HEK293 (cell line): ENCODE data around the gene HDGF.

Source experiments
- CTCF ChIA-PET: fragments of 350-600 bp; formaldehyde crosslinking; extraction: SDS; loops from one replicate; lab custom pipeline; 2021; ENCODE audit warnings: antibody characterized with exemption; lab: Yijun Ruan, JAX
- POLR2A ChIA-PET: fragments of 300-600 bp; formaldehyde crosslinking; extraction: SDS; loops from one replicate; lab custom pipeline; 2020; ENCODE audit warnings: antibody characterized with exemption, inconsistent platforms; lab: Yijun Ruan, JAX
- H3K27ac ChIP-seq: fragments of 200-500 bp; sonication (Bioruptor generic); 2 replicates; pipeline ENCODE4 v1.5.1; 2014; ENCODE audit warnings: low read depth, low read length, control low read depth, inconsistent platforms; ENCODE audit errors: extremely low read depth
- H3K36me3 ChIP-seq, 2 experiments: fragments of 200-500 bp in 1 of 2; sonication (Bioruptor generic) in 1 of 2; 1 replicate in 1 of 2; 2 replicates in 1 of 2; pipeline ENCODE4 v1.5.1; 2014 to 2017; ENCODE audit warnings: inconsistent platforms in 2 of 2, low read length in 2 of 2; ENCODE audit not compliant: control insufficient read depth in 2 of 2, insufficient read depth in 1 of 2
- H3K4me1 ChIP-seq: fragments of 200-500 bp; sonication (Bioruptor generic); 2 replicates; pipeline ENCODE4 v1.5.1; 2014; ENCODE audit warnings: mild to moderate bottlenecking, low read length, inconsistent platforms; ENCODE audit not compliant: control insufficient read depth, insufficient read depth
- H3K4me3 ChIP-seq: 2 replicates; pipeline ENCODE4 v1.5.1; 2011; ENCODE audit warnings: low read depth, mild to moderate bottlenecking, control low read depth, low read length, moderate library complexity
- H3K9me3 ChIP-seq: fragments of 200-500 bp; sonication (Bioruptor generic); 2 replicates; pipeline ENCODE4 v1.5.1; 2014; ENCODE audit warnings: low read depth, low read length, inconsistent platforms; ENCODE audit not compliant: control insufficient read depth, insufficient read depth
- EGR2 ChIP-seq: fragments of 450-650 bp; formaldehyde crosslinking; IDR thresholded peaks from 2 replicates; pipeline ENCODE4 v1.5.1; 2016; ENCODE audit warnings: low read depth, missing biosample characterization, missing genetic modification characterization
- SCRT1 ChIP-seq: fragments of 450-650 bp; formaldehyde crosslinking; IDR thresholded peaks from 2 replicates; pipeline ENCODE4 v1.5.1; 2016; ENCODE audit warnings: missing biosample characterization, missing genetic modification characterization, borderline replicate concordance
- SCRT2 ChIP-seq: fragments of 450-650 bp; formaldehyde crosslinking; IDR thresholded peaks from 2 replicates; pipeline ENCODE4 v1.5.1; 2016; ENCODE audit warnings: missing biosample characterization, missing genetic modification characterization
- ZFP69B ChIP-seq: fragments of 450-650 bp; formaldehyde crosslinking; IDR thresholded peaks from 2 replicates; pipeline ENCODE4 v1.5.1; 2016; ENCODE audit warnings: missing biosample characterization, missing genetic modification characterization
- ZIC2 ChIP-seq: fragments of 450-650 bp; formaldehyde crosslinking; IDR thresholded peaks from 2 replicates; pipeline ENCODE4 v1.5.1; 2016; ENCODE audit warnings: missing biosample characterization, missing genetic modification characterization
- ZNF121 ChIP-seq: fragments of 450-650 bp; formaldehyde crosslinking; IDR thresholded peaks from 2 replicates; pipeline ENCODE4 v1.5.1; 2016; ENCODE audit warnings: missing biosample characterization, missing genetic modification characterization
- ZNF169 ChIP-seq: fragments of 450-650 bp; formaldehyde crosslinking; IDR thresholded peaks from 2 replicates; pipeline ENCODE4 v1.5.1; 2016; ENCODE audit warnings: missing biosample characterization, missing genetic modification characterization
- ZNF19 ChIP-seq: fragments of 450-650 bp; formaldehyde crosslinking; IDR thresholded peaks from 2 replicates; pipeline ENCODE4; 2016; ENCODE audit warnings: missing biosample characterization, missing genetic modification characterization, low read depth
- ZNF23 ChIP-seq: fragments of 450-650 bp; formaldehyde crosslinking; IDR thresholded peaks from 2 replicates; pipeline ENCODE4 v1.5.1; 2016; ENCODE audit warnings: missing biosample characterization, missing genetic modification characterization, borderline replicate concordance
- ZNF239 ChIP-seq: fragments of 450-650 bp; formaldehyde crosslinking; IDR thresholded peaks from 2 replicates; pipeline ENCODE4 v1.5.1; 2016; ENCODE audit warnings: missing biosample characterization, missing genetic modification characterization
- ZNF274 ChIP-seq, 2 experiments: fragments of 200-500 bp in 1 of 2; fragments of 450-650 bp in 1 of 2; sonication (Bioruptor generic) in 1 of 2; formaldehyde crosslinking in 1 of 2; IDR thresholded peaks; 2 replicates each; pipeline versions ENCODE4 v1.5.1 to v1.6.1; 2014 to 2016; ENCODE audit warnings: borderline replicate concordance in 1 of 2, inconsistent platforms in 1 of 2, low read length in 1 of 2, missing biosample characterization in 1 of 2, missing genetic modification characterization in 1 of 2
- ZNF335 ChIP-seq: fragments of 450-650 bp; formaldehyde crosslinking; conservative IDR thresholded peaks from 2 replicates; pipeline ENCODE4 v1.5.1; 2016; ENCODE audit warnings: missing biosample characterization, missing genetic modification characterization
- ZNF548 ChIP-seq: fragments of 450-650 bp; formaldehyde crosslinking; IDR thresholded peaks from 2 replicates; pipeline ENCODE4 v1.5.1; 2016; ENCODE audit warnings: missing biosample characterization, missing genetic modification characterization
- ZNF555 ChIP-seq: fragments of 450-650 bp; formaldehyde crosslinking; conservative IDR thresholded peaks from 2 replicates; pipeline ENCODE4 v1.5.1; 2017; ENCODE audit warnings: missing biosample characterization, mild to moderate bottlenecking, missing genetic modification characterization, inconsistent platforms
- ZNF664 ChIP-seq: fragments of 450-650 bp; formaldehyde crosslinking; IDR thresholded peaks from 2 replicates; pipeline ENCODE4 v1.5.1; 2016; ENCODE audit warnings: missing biosample characterization, missing genetic modification characterization
- ZNF701 ChIP-seq: fragments of 450-650 bp; formaldehyde crosslinking; IDR thresholded peaks from 2 replicates; pipeline ENCODE4 v1.5.1; 2016; ENCODE audit warnings: missing biosample characterization, missing genetic modification characterization
- ZNF747 ChIP-seq: fragments of 450-650 bp; formaldehyde crosslinking; IDR thresholded peaks from 2 replicates; pipeline ENCODE4 v1.5.1; 2016; ENCODE audit warnings: missing biosample characterization, missing genetic modification characterization
- ZSCAN5A ChIP-seq: fragments of 450-650 bp; formaldehyde crosslinking; IDR thresholded peaks from 2 replicates; pipeline ENCODE4 v1.5.1; 2016; ENCODE audit warnings: missing biosample characterization, missing genetic modification characterization
- TF ChIP-seq, protein P1 (sequence below): fragments of 450-650 bp; formaldehyde crosslinking; IDR thresholded peaks from 2 replicates; pipeline ENCODE4 v1.5.1; 2016; ENCODE audit warnings: missing biosample characterization, missing genetic modification characterization
- TF ChIP-seq, protein P2 (sequence below): fragments of 450-650 bp; formaldehyde crosslinking; IDR thresholded peaks from 2 replicates; pipeline ENCODE4 v1.5.1; 2016; ENCODE audit warnings: missing biosample characterization, missing genetic modification characterization
- TF ChIP-seq, protein P3 (sequence below): fragments of 450-650 bp; formaldehyde crosslinking; IDR thresholded peaks from 2 replicates; pipeline ENCODE4 v1.5.1; 2016; ENCODE audit warnings: missing biosample characterization, missing genetic modification characterization

Gene HDGF

DNA sequence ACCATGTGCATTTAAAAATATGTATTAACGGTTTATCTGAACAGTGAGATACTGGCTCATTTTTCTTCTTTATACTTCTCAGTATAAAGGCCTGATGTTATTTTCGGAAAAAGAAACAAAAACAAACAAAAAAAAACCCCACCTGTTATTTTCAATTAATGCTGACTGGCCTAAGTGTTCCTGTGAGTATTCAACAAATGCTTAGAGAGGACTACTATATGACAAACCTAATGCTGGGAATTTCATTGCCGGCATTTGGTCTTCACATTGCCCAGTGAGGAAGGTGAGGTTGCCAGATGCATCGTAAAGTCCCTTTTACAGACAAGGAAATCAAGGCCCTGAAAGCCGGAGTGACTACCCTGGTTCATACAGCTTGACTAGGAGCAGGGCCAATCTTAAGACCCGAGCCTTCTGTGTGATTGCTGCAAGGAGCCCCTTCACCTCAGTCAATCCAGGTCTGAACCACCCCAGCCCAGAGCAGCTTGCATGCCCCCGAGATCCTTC, 11.2 kb downstream of the HDGF start (continued):
- TF ChIP-seq, protein P1, sequence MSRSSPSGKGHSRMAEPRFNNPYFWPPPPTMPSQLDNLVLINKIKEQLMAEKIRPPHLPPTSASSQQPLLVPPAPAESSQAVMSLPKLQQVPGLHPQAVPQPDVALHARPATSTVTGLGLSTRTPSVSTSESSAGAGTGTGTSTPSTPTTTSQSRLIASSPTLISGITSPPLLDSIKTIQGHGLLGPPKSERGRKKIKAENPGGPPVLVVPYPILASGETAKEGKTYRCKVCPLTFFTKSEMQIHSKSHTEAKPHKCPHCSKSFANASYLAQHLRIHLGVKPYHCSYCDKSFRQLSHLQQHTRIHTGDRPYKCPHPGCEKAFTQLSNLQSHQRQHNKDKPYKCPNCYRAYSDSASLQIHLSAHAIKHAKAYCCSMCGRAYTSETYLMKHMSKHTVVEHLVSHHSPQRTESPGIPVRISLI (tag by site-specific recombination), result no peak
- no peak for TF ChIP-seq ZFP69B (tag by site-specific recombination)
- no peak for TF ChIP-seq ZNF23 (tag by site-specific recombination)

DNA sequence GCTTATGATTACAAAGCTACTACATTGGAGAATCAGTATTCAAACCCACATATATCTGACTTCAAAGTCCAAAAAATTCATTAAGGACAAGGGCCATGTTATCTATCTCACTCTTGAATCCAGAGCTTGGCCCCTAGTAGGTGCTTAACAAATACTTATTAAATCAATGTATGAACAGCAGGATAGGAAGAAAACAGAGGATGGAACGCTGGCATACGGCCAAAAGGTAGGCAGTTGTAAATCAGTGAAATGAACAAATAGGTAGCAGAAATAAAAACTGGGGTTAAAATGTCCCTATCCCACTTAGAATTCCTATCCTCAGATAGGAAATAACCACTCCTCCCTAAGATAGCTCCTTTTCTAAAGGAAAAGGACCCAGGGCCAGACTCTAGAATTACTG, 12.6 kb downstream of the HDGF start:
- H3K36me3 ChIP-seq, result peaks cover 4 to 66% of the 10 kb centered on the region in 2 experiments; a peak in 2 of 3 replicates
- ChIA-PET CTCF (interaction anchor here (1.0 to 3.5 kb wide), 3 partner anchors 11 to 150 kb away, joined by 3 to 28 read pairs (median 5); partner anchors contain the start of genes ISG20L2 and METTL25B), POLR2A (interaction anchor here (0.9 to 3.1 kb wide), 3 partner anchors 10 to 28 kb away, joined by 3 to 63 read pairs (median 4); partner anchors contain the start of genes HDGF, ISG20L2, METTL25B and PRCC)
- peak; percentile 14; the same call in 1 of the 2 replicates for TF ChIP-seq ZNF664 (tag by site-specific recombination)
- no peak for TF ChIP-seq ZNF19 (tag by site-specific recombination)
- no peak for TF ChIP-seq ZNF701
- no peaks in the 10 kb centered on the region for H3K4me1 ChIP-seq
- no peak overlapping the region for H3K27ac ChIP-seq
- no peaks in the 10 kb centered on the region for H3K9me3 ChIP-seq
- H3K4me3 ChIP-seq, result no peak overlapping the region

GRCh38 chr1:156738407-156738806, 13.1 kb downstream of the HDGF start:
- ChIA-PET CTCF (interaction anchor here (1.0 to 3.5 kb wide), 3 partner anchors 11 to 151 kb away, joined by 3 to 28 read pairs (median 5); partner anchors contain the start of genes ISG20L2 and METTL25B), POLR2A (interaction anchor here (1.2 to 3.1 kb wide), 2 partner anchors 14 to 29 kb away, joined by 3 to 63 read pairs; partner anchors contain the start of genes HDGF and PRCC)
- H3K4me1 ChIP-seq, result no peaks in the 10 kb centered on the region
- no peak overlapping the region for H3K4me3 ChIP-seq
- peaks cover 4 to 66% of the 10 kb centered on the region in 2 experiments; a peak in 2 of 3 replicates for H3K36me3 ChIP-seq
- no peaks in the 10 kb centered on the region for H3K9me3 ChIP-seq
- no peak overlapping the region for H3K27ac ChIP-seq
- no peak for TF ChIP-seq SCRT1
- TF ChIP-seq, protein P2, sequence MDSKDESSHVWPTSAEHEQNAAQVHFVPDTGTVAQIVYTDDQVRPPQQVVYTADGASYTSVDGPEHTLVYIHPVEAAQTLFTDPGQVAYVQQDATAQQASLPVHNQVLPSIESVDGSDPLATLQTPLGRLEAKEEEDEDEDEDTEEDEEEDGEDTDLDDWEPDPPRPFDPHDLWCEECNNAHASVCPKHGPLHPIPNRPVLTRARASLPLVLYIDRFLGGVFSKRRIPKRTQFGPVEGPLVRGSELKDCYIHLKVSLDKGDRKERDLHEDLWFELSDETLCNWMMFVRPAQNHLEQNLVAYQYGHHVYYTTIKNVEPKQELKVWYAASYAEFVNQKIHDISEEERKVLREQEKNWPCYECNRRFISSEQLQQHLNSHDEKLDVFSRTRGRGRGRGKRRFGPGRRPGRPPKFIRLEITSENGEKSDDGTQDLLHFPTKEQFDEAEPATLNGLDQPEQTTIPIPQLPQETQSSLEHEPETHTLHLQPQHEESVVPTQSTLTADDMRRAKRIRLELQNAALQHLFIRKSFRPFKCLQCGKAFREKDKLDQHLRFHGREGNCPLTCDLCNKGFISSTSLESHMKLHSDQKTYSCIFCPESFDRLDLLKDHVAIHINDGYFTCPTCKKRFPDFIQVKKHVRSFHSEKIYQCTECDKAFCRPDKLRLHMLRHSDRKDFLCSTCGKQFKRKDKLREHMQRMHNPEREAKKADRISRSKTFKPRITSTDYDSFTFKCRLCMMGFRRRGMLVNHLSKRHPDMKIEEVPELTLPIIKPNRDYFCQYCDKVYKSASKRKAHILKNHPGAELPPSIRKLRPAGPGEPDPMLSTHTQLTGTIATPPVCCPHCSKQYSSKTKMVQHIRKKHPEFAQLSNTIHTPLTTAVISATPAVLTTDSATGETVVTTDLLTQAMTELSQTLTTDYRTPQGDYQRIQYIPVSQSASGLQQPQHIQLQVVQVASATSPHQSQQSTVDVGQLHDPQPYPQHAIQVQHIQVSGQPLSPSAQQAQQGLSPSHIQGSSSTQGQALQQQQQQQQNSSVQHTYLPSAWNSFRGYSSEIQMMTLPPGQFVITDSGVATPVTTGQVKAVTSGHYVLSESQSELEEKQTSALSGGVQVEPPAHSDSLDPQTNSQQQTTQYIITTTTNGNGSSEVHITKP (tag by site-specific recombination), result no peak
- TF ChIP-seq SCRT2 (tag by site-specific recombination), result no peak
- no peak for TF ChIP-seq EGR2 (tag by site-specific recombination)
- no peak for TF ChIP-seq ZNF239 (tag by site-specific recombination)
- no peak for TF ChIP-seq ZFP69B (tag by site-specific recombination)
- no peak for TF ChIP-seq ZNF555 (tag by site-specific recombination)
- TF ChIP-seq ZIC2 (tag by site-specific recombination), result no peak
- TF ChIP-seq ZNF19 (tag by site-specific recombination), result no peak
- TF ChIP-seq, protein P3, sequence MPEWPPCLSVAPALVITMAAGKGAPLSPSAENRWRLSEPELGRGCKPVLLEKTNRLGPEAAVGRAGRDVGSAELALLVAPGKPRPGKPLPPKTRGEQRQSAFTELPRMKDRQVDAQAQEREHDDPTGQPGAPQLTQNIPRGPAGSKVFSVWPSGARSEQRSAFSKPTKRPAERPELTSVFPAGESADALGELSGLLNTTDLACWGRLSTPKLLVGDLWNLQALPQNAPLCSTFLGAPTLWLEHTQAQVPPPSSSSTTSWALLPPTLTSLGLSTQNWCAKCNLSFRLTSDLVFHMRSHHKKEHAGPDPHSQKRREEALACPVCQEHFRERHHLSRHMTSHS (tag by site-specific recombination), result no peak
- no peak for TF ChIP-seq ZNF274 (IDR thresholded peaks at IDR 0.05; ENCODE audit: low read length)
- no peak for TF ChIP-seq ZNF274 (tag by site-specific recombination; IDR thresholded peaks at IDR 0.05; ENCODE audit: borderline replicate concordance)
- no peak for TF ChIP-seq ZNF121 (tag by site-specific recombination)
- TF ChIP-seq ZNF335 (tag by site-specific recombination), result no peak
- no peak for TF ChIP-seq ZSCAN5A (tag by site-specific recombination)
- TF ChIP-seq ZNF169 (tag by site-specific recombination), result no peak
- TF ChIP-seq ZNF747 (tag by site-specific recombination), result no peak
- no peak for TF ChIP-seq ZNF548
